HG02938 (cell line): ENCODE measurements around the gene MEGF11.

Source experiments
- ATAC-seq: cut with Tn5 transposase; IDR thresholded peaks from one replicate; pipeline ENCODE4 v1.9.1; 2021; ENCODE audit warnings: mild to moderate bottlenecking, moderate library complexity; ENCODE audit not compliant: unreplicated experiment

The MEGF11 gene

DNA sequence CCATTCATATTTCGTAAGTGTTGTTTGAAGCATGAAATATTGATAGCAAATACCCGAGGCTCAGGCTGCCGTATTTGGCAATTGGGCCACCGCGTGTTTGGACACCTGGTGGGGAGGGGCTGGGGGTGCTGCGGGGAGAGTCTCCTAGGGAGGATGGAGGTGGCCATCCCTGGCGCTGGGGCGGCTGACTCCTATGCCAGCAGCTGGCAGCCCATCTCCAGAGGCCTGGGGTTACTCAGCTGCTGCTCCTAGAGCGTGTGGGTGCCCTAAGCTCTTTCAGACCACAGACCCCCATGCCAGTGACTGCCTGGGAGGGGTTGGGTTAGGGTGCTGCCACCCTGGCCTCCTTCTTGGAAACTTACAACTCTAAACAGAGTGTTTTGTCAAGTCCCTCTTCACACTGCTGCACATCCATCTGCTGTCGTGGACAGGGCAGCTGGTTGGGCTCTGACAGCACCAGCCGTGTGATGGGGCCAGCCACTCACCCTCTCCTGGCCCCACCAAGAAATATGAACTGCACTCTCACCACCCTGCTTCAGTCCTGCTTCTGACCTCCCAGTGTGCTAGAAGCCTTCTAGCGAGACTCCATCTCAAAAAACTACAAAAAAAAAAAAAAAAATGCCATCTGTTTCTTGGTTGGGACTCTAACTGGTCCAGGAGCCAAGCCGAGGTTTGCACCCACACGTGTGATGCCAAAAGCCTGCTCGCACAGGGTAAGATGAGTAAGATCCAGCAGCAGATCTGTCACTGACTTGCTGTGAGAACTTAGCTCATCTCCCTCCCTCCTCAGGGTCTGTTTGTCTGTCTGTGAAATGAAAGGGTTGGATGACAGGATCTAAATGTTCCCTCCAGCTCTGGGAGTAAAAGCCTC lies 156.2 kb downstream of the MEGF11 start:
- no peak for ATAC-seq

DNA sequence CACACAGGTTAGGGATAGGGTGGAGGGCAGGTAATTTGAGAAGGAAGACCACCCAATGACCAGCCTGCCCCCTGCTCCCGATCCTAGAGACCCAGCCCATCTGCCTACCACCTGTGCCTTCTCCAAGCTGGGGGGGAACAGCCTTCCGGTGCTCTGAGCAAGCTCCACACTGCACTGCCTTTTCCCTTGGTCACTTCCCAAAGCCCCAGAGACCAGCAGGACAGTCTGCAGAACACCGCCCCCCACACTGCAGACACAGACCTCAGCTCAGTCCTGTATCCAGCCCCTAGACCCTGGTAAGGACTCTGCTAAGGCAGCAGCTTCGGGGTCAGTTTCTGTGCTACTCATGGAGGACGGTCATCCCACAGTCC lies 156.9 kb downstream of the MEGF11 start:
- no peak for ATAC-seq

DNA sequence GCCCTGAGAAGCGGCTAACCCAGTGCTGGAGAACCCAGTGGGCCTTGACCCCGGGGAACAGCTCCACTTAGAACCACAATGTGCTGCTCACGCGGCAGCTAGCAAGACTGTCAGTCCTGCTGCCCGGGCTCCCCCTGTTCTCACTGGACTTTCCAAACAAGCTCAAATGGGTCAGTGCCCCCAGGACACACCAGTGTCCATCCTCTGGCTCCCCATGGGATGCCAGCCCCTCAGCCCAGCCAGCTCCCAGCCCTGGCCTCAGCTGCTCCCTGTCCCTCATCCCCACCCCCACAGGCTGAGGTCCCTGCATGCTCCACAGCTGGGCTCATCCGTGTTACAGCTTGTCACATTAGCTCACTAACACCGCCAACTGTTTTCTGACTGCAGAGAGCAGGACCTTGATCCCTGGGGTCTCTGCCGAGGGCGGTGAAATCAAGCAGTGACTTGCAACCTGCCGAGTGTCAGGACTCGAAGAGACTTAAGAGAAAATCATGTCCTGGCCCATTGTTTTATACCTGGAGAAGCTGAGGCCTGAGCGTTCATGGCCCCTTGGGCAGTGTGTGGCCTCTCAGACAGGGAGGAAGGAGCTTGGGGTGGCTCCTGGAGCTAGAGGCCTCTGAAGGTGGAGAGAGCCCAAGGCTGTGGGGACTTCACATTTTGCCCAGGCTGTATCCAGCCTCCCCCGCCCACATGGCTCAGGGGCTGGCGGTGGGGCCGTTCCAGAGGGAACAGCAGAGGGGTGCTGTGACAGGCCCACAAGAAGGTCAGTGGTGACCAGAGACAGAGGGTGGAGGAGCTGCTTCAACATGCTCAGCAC lies 157.5 kb downstream of the MEGF11 start:
- no peak for ATAC-seq

DNA sequence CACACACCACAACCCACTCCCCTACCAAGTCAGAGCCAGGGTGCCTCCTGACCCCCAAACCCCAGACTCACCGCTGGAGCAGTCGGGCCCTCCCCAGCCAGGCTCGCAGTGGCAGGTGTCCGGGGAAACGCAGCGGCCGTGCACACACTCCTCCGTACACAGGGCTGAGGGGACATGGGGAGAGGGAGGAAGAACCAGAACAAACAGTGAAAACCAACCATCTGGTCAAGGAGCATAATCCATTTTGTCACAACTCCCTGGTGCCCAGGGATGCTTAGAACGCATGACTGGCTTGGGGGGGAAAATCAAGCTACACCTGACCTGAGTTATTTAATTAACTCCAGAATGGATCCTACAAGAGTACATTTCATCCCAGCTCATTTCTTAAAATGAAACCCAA lies 159.2 kb downstream of the MEGF11 start:
- no peak for ATAC-seq

DNA sequence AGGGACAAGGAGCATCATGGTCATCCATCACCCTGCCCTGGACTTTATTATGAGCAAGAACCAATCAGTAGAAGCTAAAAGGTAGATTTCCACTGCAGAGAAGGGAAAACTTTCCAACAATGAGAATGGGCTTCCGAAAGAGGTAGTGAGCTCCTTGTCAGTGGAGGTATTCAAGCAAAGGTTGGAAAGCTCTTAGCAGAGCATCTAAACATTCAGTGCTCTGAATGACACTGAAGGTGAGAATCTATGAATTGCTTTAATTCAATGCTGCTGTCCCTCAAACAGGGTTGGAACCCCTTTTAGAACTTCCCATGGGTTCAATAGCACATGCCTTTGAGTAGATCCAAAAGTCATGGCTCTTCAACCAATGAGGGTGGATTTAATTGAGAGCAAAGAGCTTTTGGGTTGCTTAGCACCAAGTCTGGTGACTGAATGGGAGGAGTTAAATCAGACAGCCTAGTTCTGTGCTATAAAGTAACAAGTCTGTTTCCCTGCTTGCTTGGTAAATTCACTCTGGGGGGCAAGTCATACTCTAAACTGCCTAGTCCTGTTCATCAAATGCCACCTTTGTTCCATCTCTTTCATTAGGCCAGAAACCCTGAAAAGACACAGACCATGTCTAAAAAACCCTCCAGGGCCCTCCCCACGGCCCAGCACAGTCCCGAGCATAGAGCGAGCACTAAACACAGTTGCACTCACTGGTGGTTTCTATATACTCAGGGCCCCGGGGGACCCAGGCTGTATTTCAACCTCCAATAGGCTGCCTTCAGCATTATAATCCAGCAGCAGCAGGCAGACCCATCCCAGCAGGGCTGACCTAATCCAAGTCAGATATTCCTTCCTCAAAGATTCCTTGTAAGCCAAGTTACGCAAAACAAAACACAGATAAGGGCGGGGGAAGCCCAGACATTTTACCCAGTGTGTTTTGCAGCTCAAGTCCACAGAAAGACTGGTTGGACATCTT lies 161.2 kb downstream of the MEGF11 start:
- no peak for ATAC-seq

DNA sequence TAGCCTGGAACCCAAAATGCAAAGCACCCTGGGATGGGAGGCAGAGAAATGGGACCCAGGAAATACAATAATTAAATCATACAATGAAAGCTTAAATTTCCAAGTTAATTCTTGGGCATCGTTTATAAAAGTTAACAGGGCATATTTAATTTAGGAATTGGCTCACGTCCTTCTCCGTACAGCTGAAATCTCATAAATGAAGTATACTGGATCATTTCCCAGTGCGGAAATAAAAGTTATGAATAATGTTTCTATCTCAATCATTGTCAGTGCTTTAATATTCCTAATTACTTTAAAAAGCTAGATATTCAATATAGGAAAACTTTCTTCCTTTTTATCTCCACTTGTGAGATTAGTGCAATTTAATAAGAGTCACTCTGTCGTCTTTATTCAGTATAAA lies 164.0 kb downstream of the MEGF11 start:
- ATAC-seq = no peak

DNA sequence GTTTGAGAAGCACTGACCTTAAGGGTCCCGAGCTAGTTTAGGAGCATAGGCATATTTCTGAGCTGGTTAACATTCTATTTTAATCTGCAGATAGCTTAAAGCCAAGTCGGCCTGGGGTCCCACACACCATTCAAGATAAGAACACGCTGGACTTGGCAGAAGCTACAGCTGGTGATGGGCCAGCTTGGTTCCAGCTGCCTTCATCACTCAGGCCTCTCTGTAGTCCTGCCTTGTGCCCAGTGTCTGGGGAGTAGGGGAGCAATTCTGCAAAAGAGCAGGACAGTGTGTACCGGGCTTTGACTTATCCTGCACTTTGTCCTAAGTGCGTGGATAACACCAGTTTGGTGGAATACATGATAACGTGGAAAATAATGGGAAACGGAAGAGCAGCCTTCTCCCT lies 164.5 kb downstream of the MEGF11 start:
- no peak for ATAC-seq

DNA sequence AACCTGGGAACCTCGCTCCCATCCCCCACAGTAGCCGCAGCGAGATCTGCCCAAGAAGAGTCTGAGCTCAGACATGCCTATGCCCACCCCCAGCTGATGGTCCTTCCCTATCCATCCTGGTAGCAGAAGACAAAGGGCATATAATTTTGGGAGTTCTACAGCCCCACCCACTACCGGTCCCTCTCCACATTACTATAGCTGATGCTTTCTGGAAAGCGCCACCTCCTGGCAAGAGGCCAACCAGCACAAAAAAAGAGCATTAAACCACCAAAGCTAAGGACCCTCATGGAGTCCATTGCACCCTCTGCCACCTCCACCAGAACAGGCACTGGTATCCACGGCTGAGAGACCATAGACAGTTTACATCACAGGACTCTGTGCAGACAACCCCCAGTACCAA lies 168.4 kb downstream of the MEGF11 start:
- no peak for ATAC-seq

DNA sequence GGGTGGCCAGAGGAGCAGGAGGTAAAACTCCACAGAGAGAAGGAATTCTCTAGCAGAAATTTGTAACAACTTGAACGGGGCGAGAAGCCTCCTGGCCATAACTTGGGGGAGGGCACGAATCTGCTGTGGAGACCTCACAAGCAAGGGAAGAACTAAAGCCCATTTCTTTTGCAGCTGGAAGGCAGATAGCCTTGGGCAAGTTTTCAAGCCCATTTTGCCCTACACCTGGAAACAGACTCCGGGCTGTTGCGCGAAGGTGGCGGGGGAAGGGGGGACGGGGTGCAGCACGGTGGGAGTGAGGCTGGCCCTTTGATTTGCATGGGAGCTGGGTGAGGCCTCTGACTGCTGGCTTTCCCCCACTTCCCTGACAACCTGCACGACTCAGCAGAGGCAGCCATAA lies 168.8 kb downstream of the MEGF11 start:
- ATAC-seq = no peak

DNA sequence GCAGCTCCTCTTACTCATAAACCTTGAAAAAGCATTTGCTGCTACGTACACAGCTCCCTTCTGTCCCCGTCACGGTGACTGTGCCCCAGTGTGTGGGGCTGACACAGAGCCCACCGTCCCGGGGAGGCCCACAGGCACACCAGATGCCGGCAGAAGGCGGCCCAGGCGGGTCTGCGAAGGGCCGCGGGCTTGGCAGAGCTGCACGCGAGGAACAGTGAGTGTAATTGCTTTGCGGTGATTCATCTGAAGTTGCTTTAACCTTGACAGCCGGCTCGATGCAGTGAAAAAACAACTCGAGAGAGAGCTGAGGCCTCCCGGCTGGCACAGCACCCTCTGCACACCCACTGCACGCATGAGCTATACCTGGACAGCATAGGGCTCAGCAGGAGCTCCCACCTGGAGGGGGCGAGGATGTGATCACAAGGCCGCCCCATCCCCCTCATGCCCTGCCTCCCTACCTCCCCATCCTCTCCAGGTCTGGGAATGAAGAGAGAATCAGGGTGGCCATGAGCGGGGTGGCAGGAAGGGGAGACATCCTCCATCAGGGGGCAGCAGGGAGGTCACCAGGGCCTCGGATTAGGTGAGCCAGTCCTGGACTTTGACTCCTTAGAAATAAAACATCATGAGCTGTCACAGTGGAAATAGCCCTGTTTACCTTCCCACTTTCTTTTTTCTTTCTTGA lies 172.7 kb downstream of the MEGF11 start:
- ATAC-seq = no peak

DNA sequence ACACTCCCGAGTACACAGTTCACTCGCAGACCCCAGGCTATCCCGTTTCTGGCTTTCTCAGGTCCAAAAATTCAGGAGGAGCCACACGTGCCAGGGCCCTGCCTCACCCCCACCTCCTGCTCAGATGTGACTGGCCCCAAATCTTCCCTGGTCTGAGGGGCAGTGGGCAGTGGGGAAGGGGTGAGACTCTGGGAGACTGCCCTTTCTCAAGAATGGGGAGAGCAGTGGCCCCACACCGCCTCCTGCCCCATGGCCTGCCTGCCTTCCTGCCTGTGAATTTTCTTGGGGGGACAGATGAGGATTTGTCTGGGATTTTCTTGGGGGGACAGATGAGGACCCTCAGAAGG lies 174.6 kb downstream of the MEGF11 start:
- ATAC-seq = no peak

DNA sequence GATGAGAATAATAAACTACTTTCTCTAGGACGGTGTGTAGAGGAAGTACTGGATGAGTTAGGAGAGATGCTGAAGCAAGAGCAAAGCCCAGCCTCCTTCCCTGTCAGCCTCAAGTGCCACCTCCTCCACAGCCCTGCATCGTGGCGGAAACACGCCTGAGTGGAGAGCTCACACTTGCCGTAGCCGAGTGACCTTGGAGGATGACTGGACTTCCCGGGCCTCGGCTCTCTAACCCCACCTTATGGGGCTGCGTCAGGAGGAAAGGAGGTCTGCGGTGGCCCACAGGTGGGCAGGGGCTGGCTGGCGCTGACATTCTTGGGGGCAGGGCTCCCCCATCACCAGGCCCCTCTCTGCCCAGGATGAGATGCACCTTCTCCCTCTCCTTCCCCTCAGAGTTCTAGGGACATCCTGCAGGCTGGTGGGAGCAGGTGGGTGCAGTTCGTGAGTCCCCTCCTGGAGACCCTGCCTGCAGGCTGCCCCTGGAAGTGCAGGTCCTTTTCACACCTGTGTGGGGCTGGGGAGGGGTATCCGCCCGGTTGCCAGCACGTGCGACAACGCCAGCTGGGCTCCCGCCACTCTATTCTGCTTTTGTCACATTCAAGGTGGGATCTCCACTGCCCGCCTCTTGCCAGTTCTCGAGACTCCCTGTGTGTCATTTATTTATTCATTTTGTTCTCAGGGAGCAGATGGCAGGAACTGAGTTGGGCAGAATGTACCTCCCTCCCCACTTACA lies 175.2 kb downstream of the MEGF11 start:
- ATAC-seq = no peak

DNA sequence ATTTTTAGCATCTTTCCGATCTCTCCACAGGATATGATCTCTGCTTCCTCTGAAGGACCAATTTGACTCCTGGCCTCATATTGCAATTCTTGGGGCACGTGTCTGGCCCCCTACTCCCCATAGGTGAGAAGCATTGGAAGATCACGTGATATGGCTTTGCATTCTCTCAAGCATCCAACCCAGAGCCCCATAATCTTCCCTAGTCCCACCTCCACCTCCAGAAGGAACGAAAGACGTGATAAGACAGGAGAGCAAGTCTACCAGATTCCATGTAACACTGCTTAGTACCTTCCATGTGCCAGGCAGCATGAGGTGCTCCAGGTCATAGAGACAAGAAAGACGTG lies 176.3 kb downstream of the MEGF11 start:
- ATAC-seq = no peak

DNA sequence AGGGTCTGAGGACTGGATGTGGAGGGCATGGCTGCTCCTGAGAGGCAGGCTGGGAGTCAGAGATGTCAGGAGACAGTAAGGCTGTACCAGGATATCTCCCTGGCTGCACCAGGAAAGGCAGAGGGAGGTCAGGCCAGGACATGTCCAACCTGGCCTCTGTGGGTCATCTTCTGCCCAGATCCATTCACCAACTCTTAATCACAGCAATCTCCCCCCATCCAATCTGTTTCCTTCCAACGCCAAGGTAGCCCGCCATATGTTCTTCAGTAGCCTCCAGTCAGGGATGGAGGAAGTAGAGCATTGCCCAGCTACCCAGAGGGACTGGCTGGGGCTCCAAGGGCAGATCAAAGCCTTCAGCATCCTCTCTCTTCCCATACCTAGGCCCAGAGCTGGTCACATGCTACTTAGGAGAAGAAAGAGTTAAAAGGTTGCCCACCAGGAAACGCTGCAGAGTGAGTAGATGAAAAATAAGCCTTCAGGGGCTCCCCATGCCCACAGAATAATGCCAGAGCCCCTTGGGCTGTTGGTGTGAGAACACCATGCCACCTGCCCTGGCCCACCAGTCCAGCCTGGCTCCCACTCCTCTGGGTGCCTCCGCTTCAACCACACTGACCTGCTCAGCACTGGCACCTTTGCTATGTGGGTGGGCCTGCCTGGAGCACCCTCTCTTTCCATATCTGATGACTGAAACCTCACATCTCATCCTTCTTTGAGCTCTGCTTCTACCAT lies 176.8 kb downstream of the MEGF11 start:
- no peak for ATAC-seq

DNA sequence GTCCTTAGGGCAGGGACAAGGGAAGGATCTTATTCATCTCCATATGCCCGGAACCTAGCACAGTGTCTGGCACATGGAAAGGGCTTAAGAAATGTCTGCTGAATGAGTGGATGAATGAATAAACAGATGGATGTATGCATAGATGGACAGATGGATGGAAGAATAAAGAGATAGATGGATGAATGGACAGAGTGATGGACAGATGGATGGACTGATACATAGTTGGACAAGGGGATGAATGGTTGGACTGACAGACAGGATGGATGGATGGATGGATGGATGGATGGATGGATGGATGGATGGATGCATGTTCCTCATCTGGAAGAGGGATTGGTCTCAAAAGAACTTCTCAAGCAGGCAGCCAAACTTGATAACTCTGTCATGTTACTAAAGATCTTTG lies 177.6 kb downstream of the MEGF11 start:
- ATAC-seq = no peak

DNA sequence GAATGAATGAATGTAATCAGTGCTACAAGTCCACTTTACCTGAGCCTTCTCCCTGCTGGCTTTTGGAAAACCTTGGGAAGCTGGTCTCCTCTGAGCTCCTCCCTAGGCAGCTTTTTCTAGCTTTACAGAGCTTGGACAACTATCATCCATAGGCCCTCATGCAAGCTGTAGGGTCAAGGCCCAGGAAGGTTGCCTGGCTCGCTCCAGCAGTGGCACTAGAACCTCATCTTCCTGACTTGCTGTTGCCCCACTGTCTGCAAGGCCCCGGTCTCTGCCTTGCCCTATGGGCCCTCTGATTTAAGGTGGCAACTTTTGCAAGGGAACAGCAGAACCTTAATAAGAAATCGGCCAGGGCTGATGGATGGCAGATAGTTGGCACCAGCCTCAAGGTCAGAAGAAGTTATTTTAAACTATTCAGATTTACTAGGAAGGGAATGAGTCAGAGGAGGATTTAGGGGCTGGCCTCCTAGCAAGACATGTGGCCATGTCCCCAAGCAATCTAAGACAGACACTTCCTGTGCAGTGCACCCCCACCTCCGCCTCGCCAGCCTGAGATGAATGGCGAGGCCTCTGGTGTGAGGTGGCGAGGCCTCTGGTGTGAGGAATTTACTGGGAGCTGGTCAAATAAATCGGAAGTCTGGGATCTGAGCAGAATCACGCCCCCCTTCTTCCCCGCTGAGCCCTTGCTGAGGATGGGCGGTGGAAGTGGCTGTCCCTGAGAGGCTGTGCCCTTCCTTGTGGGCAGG lies 180.8 kb downstream of the MEGF11 start:
- no peak for ATAC-seq

DNA sequence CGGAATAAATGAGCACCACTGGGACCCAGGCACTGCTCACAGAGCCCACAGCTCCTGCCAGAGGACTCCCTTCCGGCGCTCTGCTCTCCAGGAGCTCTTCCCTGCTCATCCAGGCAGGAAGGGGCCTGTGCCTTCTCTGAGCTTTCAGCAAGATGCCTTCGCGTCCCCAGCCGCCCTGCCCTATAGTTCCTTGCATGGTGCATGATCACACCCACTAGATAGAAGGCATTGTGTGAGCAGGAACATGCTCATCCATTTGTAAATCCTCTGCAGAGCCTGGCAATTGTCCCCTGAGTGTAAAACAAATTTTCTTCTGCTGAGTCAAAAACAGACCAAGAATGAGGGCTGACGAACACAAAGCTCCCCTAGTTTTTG lies 181.6 kb downstream of the MEGF11 start:
- ATAC-seq = no peak

DNA sequence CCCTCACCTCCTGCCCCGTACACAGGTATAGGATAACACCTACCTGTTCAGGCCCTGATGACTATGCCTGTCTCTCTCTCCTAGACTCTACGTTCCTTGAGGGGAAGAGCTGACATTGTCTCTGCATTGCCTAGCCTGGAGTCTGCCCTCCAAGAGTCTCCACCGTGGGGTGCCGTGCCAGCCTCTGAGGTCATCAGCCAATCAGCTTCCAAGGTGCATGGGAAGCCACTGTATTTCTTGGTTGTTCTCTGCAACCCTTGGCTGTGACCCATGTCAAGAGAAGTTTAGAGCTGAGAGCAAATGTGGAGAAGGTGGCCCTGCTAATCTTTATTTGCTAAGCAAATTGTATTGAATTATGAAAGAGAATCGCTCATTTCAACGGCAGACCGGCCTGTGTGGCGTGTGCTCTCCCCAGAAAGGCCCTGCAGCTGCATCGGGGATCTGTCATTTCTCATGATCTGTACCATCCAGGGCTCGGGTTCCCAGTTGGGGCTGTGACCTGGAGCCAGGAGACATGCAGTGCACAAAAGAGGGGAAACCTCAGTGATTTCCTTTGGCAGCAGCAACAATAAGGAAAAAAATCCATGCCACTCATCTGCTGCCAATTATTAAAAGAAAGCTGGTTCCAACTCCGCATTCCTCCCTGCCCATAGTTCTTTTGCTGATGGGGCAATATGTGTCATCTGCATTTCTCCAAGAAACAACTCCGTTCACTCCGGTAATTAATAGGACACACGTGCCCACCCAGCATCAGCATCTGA lies 182.2 kb downstream of the MEGF11 start:
- ATAC-seq = no peak
